IMR-90 (cell line): ENCODE data around the gene STYXL1. TPM values are rescaled to one million over a fixed set of nuclear protein-coding genes. Genes with fewer than 3 reads are reported as not detected.
A peak's percentile ranks its signal among the peaks of the same experiment; 100 is the strongest.

Source experiments
- ATAC-seq: fragments of 200-7000 bp; cut with Tn5 transposase; 2 replicates; pipeline ENCODE4 v1.9.1; 2020; ENCODE audit warnings: low read depth, mild to moderate bottlenecking, moderate library complexity
- BruUV-seq: library from RNA; stranded (reverse); fragments of 400-500 nt; replicated peaks from 2 replicates; lab custom pipeline; 2021; lab: Mats Ljungman, UMichigan
- CTCF ChIA-PET: fragments of 300-600 bp; formaldehyde crosslinking; extraction: SDS; loops from one replicate; lab custom pipeline; 2021; ENCODE audit warnings: antibody characterized with exemption; lab: Yijun Ruan, JAX
- POLR2A ChIA-PET: fragments of 300-600 bp; sonication (Branson Sonifier 250); formaldehyde crosslinking; loops from one replicate; lab custom pipeline; 2022; ENCODE audit warnings: antibody characterized with exemption; ENCODE audit not compliant: unreplicated experiment; lab: Charles Lee
- DNase-seq: peaks from one replicate; pipeline ENCODE4 v3.0.0; 2013
- H2AFZ ChIP-seq: replicated peaks from 2 replicates; pipeline ENCODE3; 2013; ENCODE audit warnings: low read length, mild to moderate bottlenecking; ENCODE audit not compliant: poor library complexity
- H2AK5ac ChIP-seq: 2 replicates; pipeline ENCODE4 v1.6.1; 2013; ENCODE audit warnings: low read depth, low read length, inconsistent platforms
- H2AK9ac ChIP-seq: replicated peaks from 2 replicates; pipeline ENCODE3; 2013; ENCODE audit warnings: mild to moderate bottlenecking, low read depth, low read length, moderate library complexity; ENCODE audit not compliant: poor library complexity
- H2BK120ac ChIP-seq: 2 replicates; pipeline ENCODE4 v1.6.1; 2013; ENCODE audit warnings: low read depth, low read length, inconsistent platforms
- H2BK15ac ChIP-seq: 3 replicates; pipeline ENCODE4 v1.6.1; 2013; ENCODE audit warnings: low read depth, low read length, inconsistent platforms
- H2BK20ac ChIP-seq: 2 replicates; pipeline ENCODE4 v1.6.1; 2013; ENCODE audit warnings: low read depth, mild to moderate bottlenecking, inconsistent platforms, low read length, moderate library complexity
- H2BK5ac ChIP-seq: 2 replicates; pipeline ENCODE4 v1.6.1; 2013; ENCODE audit warnings: mild to moderate bottlenecking, low read depth, low read length, inconsistent platforms; ENCODE audit not compliant: poor library complexity, severe bottlenecking
- H3K14ac ChIP-seq: replicated peaks from 2 replicates; pipeline ENCODE4 v1.6.1; 2013; ENCODE audit warnings: low read depth, low read length, inconsistent platforms
- H3K18ac ChIP-seq: 2 replicates; pipeline ENCODE4 v1.6.1; 2013; ENCODE audit warnings: low read depth, low read length, control low read depth
- H3K23ac ChIP-seq: 2 replicates; pipeline ENCODE4 v1.6.1; 2013; ENCODE audit warnings: low read depth, low read length, inconsistent platforms
- H3K27ac ChIP-seq: 2 replicates; pipeline ENCODE4 v1.5.1; 2013; ENCODE audit warnings: mild to moderate bottlenecking, control low read depth, low read length; ENCODE audit not compliant: insufficient read depth
- H3K27me3 ChIP-seq: 2 replicates; pipeline ENCODE4 v1.6.1; 2013; ENCODE audit warnings: low read length; ENCODE audit not compliant: control insufficient read depth, insufficient read depth
- H3K36me3 ChIP-seq: 2 replicates; pipeline ENCODE4 v1.6.1; 2013; ENCODE audit warnings: low read length, mixed read lengths; ENCODE audit not compliant: control insufficient read depth, insufficient read depth
- H3K4ac ChIP-seq: 2 replicates; pipeline ENCODE4 v1.6.1; 2013; ENCODE audit warnings: low read depth, low read length, inconsistent platforms
- H3K4me1 ChIP-seq: 2 replicates; pipeline ENCODE4 v1.6.1; 2013; ENCODE audit warnings: low read length, mixed read lengths; ENCODE audit not compliant: control insufficient read depth, insufficient read depth
- H3K4me2 ChIP-seq: 2 replicates; pipeline ENCODE4 v1.6.1; 2013; ENCODE audit warnings: low read depth, mild to moderate bottlenecking, control low read depth, low read length, moderate library complexity
- H3K4me3 ChIP-seq: 2 replicates; pipeline ENCODE4 v1.5.1; 2013; ENCODE audit warnings: low read depth, mild to moderate bottlenecking, control low read depth, low read length, moderate library complexity; ENCODE audit not compliant: insufficient read depth
- H3K56ac ChIP-seq: 2 replicates; pipeline ENCODE4 v1.6.1; 2013; ENCODE audit warnings: low read length, inconsistent platforms; ENCODE audit not compliant: insufficient read depth; ENCODE audit errors: extremely low read depth
- H3K79me1 ChIP-seq, 2 experiments: 2 replicates each; pipeline ENCODE4 v1.6.1; 2013; ENCODE audit warnings: low read length in 2 of 2, inconsistent platforms in 1 of 2, low read depth in 1 of 2
- H3K9ac ChIP-seq: 2 replicates; pipeline ENCODE4 v1.6.1; 2013; ENCODE audit warnings: low read depth, low read length, control low read depth
- H3K9me1 ChIP-seq: 2 replicates; pipeline ENCODE4 v1.6.1; 2013; ENCODE audit warnings: low read length, inconsistent platforms; ENCODE audit not compliant: insufficient read depth
- H3K9me3 ChIP-seq: 2 replicates; pipeline ENCODE4 v1.6.1; 2013; ENCODE audit warnings: low read length; ENCODE audit not compliant: control insufficient read depth, insufficient read depth
- H4K20me1 ChIP-seq: 2 replicates; pipeline ENCODE4 v1.6.1; 2013; ENCODE audit warnings: low read length, inconsistent platforms; ENCODE audit not compliant: insufficient read depth
- H4K5ac ChIP-seq: 2 replicates; pipeline ENCODE4 v1.6.1; 2013; ENCODE audit warnings: mild to moderate bottlenecking, low read depth, low read length, control low read depth
- H4K8ac ChIP-seq, 2 experiments: 2 replicates each; pipeline ENCODE4 v1.6.1; 2013; ENCODE audit warnings: low read depth in 2 of 2, low read length in 2 of 2, control low read depth in 1 of 2, inconsistent platforms in 1 of 2
- H4K91ac ChIP-seq: 2 replicates; pipeline ENCODE4 v1.6.1; 2013; ENCODE audit warnings: low read depth, low read length, inconsistent platforms; ENCODE audit not compliant: insufficient read depth
- CEBPB ChIP-seq: IDR thresholded peaks from 2 replicates; pipeline ENCODE4 v1.6.1; 2012; ENCODE audit warnings: low read depth, low read length, improper control_type of control experiment
- CHD1 ChIP-seq: IDR thresholded peaks from 2 replicates; pipeline ENCODE4 v1.6.1; 2012; ENCODE audit warnings: low read depth, low read length, improper control_type of control experiment
- MAFK ChIP-seq: IDR thresholded peaks from 2 replicates; pipeline ENCODE4 v1.6.1; 2012; ENCODE audit warnings: low read depth, low read length, improper control_type of control experiment
- MAZ ChIP-seq: IDR thresholded peaks from 2 replicates; pipeline ENCODE4 v1.6.1; 2012; ENCODE audit warnings: low read depth, mild to moderate bottlenecking, low read length, improper control_type of control experiment, moderate library complexity, borderline replicate concordance
- RAD21 ChIP-seq: IDR thresholded peaks from 2 replicates; pipeline ENCODE4 v1.6.1; 2012; ENCODE audit warnings: low read length, improper control_type of control experiment
- SMC3 ChIP-seq: fragments of 150-350 bp; IDR thresholded peaks from 2 replicates; pipeline ENCODE4 v1.6.1; 2016; ENCODE audit warnings: low read depth, mild to moderate bottlenecking, antibody characterized with exemption, low read length, moderate library complexity
- WGBS, 2 experiments: methylation state at CpG; one replicate each; pipeline versions ENCODE4 v1.1.5 to v1.1.7; 2013; ENCODE audit warnings: missing lambda C conversion rate in 2 of 2; ENCODE audit not compliant: insufficient read length in 1 of 2; ENCODE audit errors: extremely low coverage in 2 of 2; 5-methylcytosine and 5-hydroxymethylcytosine counted together
- dilution Hi-C: fragments of 300-500 bp; cut with HindIII; formaldehyde crosslinking; loops from one replicate; pipeline ENCODE4 v1.14.3; 2018; ENCODE audit warnings: low sequenced_read_pairs; ENCODE audit not compliant: unreplicated experiment
- in situ Hi-C: fragments of 300-500 bp; cut with MboI; formaldehyde crosslinking; loops from 3 replicates; pipeline ENCODE4 v1.14.3; 2019; ENCODE audit warnings: low sequenced_read_pairs, inconsistent platforms, mixed read lengths
- intact Hi-C: fragments of 100-400 bp; cut with micrococcal nuclease; formaldehyde crosslinking; loops from 2 replicates; pipeline ENCODE4 v1.10.0; 2022
- polyA plus RNA-seq, 3 experiments: library from polyadenylated mRNA; depleted of rRNA; stranded (reverse); fragments of >200 nt; gene quantifications; 2 replicates each; pipeline ENCODE4 v1.2.3, GENCODE V29; 2012; ENCODE audit warnings: low replicate concordance in 1 of 3
- total RNA-seq: library from RNA; depleted of rRNA; stranded (reverse); fragments of >200 nt; gene quantifications from 2 replicates; pipeline ENCODE4 v1.2.3, GENCODE V29; 2012
- TF ChIP-seq, protein P1 (sequence below): fragments of 150-350 bp; IDR thresholded peaks from 2 replicates; pipeline ENCODE4 v1.6.1; 2017; ENCODE audit warnings: mild to moderate bottlenecking, antibody characterized with exemption, low read length, low read depth

Gene STYXL1
- total and polyA plus RNA-seq, 2 of the 4 experiments (the other 2 are of a cell fraction), result 66.1 to 73.8 TPM

DNA sequence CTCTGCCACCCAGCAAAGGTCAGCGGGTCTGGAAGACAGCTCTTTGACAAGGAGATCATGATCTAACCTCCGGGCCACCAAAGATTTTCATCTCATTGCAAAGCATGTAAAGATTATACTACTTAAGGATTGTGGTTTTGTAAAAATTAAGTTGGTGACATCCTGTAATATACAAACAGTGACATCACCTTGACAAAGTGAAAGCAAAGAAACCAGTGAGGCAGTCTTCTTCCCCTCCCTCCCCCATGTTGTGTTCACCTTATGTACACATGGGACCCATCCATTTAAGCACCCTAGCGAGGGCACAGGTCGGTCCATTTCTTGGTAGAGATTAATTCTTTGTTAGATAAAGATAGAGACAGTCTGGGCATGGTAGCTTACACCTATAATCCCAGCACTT, 4.0 kb upstream of the STYXL1 start:
- Histone ChIP-seq H3K9me3 (no peaks in the 10 kb centered on the region), H3K36me3 (peaks cover 10% of the 10 kb centered on the region), H3K27ac (no peak overlapping the region), H3K9me1 (peaks cover 28% of the 10 kb centered on the region), H2AK5ac (no peak overlapping the region), H2BK20ac (no peak overlapping the region), H2BK5ac (no peak overlapping the region), H3K9ac (no peak overlapping the region), H2BK120ac (no peak overlapping the region), H3K14ac (no peak overlapping the region), H4K8ac (no peak overlapping the region), H3K4me3 (no peak overlapping the region), H3K79me1 (peaks cover 34 to 91% of the 10 kb centered on the region in 2 experiments), H4K20me1 (peaks cover 64% of the 10 kb centered on the region), H3K27me3 (no peaks in the 10 kb centered on the region), H3K23ac (no peak overlapping the region), H3K4ac (no peak overlapping the region), H3K4me2 (no peak overlapping the region), H4K5ac (no peak overlapping the region), H2AK9ac (no peak overlapping the region), H3K4me1 (peaks cover 17% of the 10 kb centered on the region), H3K18ac (no peak overlapping the region), H3K56ac (no peak overlapping the region), H4K91ac (no peak overlapping the region), H2AFZ (no peak overlapping the region), H2BK15ac (no peak overlapping the region)
- no CpG with 5 or more reads among the region's 4 CpGs for WGBS, 2 experiments
- no TSS peak for BruUV-seq
- TF ChIP-seq MAFK, result no peak
- TF ChIP-seq RAD21, result no peak
- TF ChIP-seq SMC3, result no peak
- TF ChIP-seq CHD1, result no peak
- TF ChIP-seq, protein P1, sequence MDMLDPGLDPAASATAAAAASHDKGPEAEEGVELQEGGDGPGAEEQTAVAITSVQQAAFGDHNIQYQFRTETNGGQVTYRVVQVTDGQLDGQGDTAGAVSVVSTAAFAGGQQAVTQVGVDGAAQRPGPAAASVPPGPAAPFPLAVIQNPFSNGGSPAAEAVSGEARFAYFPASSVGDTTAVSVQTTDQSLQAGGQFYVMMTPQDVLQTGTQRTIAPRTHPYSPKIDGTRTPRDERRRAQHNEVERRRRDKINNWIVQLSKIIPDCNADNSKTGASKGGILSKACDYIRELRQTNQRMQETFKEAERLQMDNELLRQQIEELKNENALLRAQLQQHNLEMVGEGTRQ, result no peak
- TF ChIP-seq MAZ, result no peak
- TF ChIP-seq CEBPB, result no peak
- in situ Hi-C loops, result no loop called here
- DNase-seq (peak; percentile 36), ATAC-seq (no peak)
- dilution Hi-C loops, result no loop called here
- intact Hi-C loops, result loop anchor here (5.0 kb wide), 1 partner anchor 80 kb away; no protein-coding TSS in a partner anchor
- POLR2A ChIA-PET, result interaction anchor here (0.6 kb wide), 1 partner anchor 313 kb away, joined by 7 read pairs; no protein-coding TSS in a partner anchor
- CTCF ChIA-PET, result interaction anchor here (1.0 kb wide), 1 partner anchor 9 kb away, joined by 3 read pairs; no protein-coding TSS in a partner anchor
